ENCODE results near the gene JMJD4.

JMJD4 gene

GRCh38 chr1:227778401-227778947, 43.4 kb upstream of the JMJD4 start:
- no peak for TF ChIP-seq CTCF (IDR thresholded peaks at IDR 0.05)

GRCh38 chr1:227777646-227778045, 42.5 kb upstream of the JMJD4 start:
- no peak for TF ChIP-seq CTCF (IDR thresholded peaks at IDR 0.05)

GRCh38 chr1:227777156-227777555, 42.1 kb upstream of the JMJD4 start:
- TF ChIP-seq CTCF (IDR thresholded peaks at IDR 0.05) = no peak

GRCh38 chr1:227776331-227776771, 41.2 kb upstream of the JMJD4 start:
- TF ChIP-seq CTCF (IDR thresholded peaks at IDR 0.05) = no peak

GRCh38 chr1:227775841-227776240, 40.7 kb upstream of the JMJD4 start:
- no peak for TF ChIP-seq CTCF (IDR thresholded peaks at IDR 0.05)

GRCh38 chr1:227774821-227775661, 39.9 kb upstream of the JMJD4 start:
- TF ChIP-seq CTCF (IDR thresholded peaks at IDR 0.05) = no peak

- TF ChIP-seq CTCF (IDR thresholded peaks at IDR 0.05) = no peak
These were observed 39.1 kb upstream of the JMJD4 start for GRCh38 chr1:227774051-227774731.
